HG03095 (cell line): ENCODE measurements around the gene ZNF497.
"Not testable (repeated sequence)": the region's sequence is repeated elsewhere in the genome, so short reads cannot be mapped to it uniquely, and the experiment has no call there.

Experiments used
- ATAC-seq: cut with Tn5 transposase; IDR thresholded peaks from one replicate; pipeline ENCODE4 v1.9.1; 2021; ENCODE audit warnings: moderate library complexity; ENCODE audit not compliant: unreplicated experiment

ZNF497 gene

DNA sequence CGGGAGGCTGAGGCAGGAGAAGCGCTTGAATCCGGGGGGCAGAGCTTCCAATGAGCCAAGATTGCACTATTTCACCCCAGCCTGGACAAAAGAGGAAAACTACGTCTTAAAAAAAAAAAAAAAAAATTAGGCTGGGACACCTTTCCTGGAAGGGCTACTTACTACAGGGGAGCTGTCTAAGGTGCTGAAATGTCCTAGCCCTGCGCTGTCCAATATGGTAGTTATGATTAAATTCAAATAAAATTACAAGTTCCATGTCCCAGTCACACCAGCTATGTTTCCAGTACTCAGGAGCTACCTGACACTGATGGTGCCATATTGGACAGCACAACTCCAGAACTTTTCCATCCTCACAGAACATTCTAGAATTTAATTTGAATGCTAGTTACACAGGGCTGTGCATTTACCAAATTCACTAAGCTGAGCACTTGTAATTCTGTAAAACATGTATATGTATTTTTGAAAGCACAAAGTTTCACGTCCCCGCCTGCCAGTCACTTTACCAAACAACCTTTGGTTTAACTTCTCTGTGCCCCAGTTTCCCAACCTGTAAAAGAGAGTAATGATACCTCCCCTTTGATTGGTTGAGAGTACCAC lies 45.0 kb downstream of the ZNF497 start:
- ATAC-seq, result no peak

DNA sequence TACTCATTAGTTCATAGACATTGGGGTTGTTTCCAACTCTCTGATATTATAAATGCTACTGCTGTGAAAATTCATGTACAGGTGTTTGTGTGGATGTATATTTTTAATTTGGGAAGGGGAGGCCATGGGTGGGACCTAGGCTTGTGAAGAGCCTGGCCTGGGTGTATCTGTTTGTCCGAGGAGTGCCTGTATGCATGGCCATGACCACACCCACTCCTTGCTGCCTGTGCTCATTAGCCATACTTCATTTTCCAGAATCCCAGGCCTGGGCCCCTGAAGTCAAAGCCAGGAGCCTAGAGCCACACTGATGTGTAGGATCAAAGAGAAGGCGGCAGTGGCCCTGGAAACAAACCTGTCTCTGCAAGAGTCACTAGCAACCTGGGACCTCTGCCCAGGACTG lies 47.0 kb downstream of the ZNF497 start:
- ATAC-seq, result no peak

- ATAC-seq, result no peak
Observed at GRCh38 chr19:58311345-58311865, 51.1 kb downstream of the ZNF497 start.

DNA sequence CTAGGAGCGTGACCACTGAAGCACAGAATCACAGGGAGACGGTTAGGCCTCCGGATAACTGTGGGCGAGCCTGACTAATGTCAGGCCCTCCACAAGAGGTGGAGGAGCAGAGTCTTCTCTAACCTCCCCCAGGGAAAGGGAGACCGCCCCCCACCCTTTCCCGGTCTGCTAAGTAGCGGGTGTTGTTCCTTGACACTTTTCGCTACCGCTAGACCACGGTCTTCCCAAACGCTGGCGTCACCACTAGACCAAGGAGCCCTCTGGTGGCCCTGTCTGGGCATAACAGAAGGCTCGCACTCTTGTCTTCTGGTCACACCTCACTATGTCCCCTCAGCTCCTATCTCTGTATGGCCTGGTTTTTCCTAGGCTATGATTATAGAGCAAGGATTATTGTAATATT lies 51.9 kb downstream of the ZNF497 start:
- ATAC-seq, result not testable (repeated sequence)

DNA sequence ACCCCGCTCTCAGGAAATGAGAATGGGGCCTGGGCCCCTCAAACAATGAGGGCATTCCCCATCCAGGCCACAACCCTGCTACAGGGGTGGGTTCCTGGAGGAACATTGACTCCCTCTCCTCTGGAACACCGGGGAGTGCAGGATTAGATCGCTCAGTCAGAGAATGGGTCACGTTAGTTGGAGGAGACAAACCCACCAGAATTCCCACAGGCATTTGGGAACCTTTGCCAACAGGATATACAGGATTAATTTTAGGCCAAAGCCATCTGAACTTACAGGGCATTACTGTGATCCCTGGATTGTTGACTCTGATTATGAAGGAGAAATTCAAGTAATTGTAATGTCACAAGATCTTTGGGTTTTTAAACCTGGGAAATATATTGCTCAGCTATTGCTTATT lies 54.8 kb downstream of the ZNF497 start:
- ATAC-seq, result no peak

- ATAC-seq, result no peak
Observed at GRCh38 chr19:58305932-58306323, 56.6 kb downstream of the ZNF497 start.

GRCh38 chr19:58305065-58305931 lies 57.3 kb downstream of the ZNF497 start, which contains the start of gene ERVK3-1:
TSS of gene ERVK3-1 (plus strand) at chr19:58305377. CDS start at chr19:58312169, 6,792 bp downstream.
- ATAC-seq, result peak; percentile 95

- no peak for ATAC-seq
Observed at GRCh38 chr19:58304748-58305064, 57.8 kb downstream of the ZNF497 start.
